WTC11 (cell line): Measurements from ENCODE around the gene SEPTIN8. TPM values are rescaled to one million over a fixed set of nuclear protein-coding genes. Genes with fewer than 3 reads are reported as not detected.

ENCODE experiments used
- ATAC-seq: fragments of 200-7000 bp; cut with Tn5 transposase; 2 replicates; pipeline ENCODE4 v1.10.0; 2021; ENCODE audit warnings: mild to moderate bottlenecking, moderate library complexity
- CTCF ChIA-PET: fragments of 300-600 bp; sonication (Branson Sonifier 250); formaldehyde crosslinking; loops from one replicate; lab custom pipeline; 2021; ENCODE audit warnings: antibody characterized with exemption; lab: Charles Lee
- POLR2A ChIA-PET: fragments of 350-600 bp; sonication (Branson Sonifier 250); formaldehyde crosslinking; loops from one replicate; lab custom pipeline; 2021; ENCODE audit warnings: antibody characterized with exemption; lab: Charles Lee
- DNase-seq: peaks from one replicate; pipeline ENCODE4 v3.0.0; 2021; ENCODE audit warnings: low spot score
- H3K27ac Mint-ChIP-seq: 2 replicates; pipeline ENCODE4 v1.8.0; 2021; ENCODE audit warnings: mixed read lengths
- H3K27me3 Mint-ChIP-seq: 2 replicates; pipeline ENCODE4 v1.8.0; 2021; ENCODE audit warnings: low read depth, mild to moderate bottlenecking, moderate library complexity, mixed read lengths
- H3K36me3 Mint-ChIP-seq: 2 replicates; pipeline ENCODE4 v1.8.0; 2021; ENCODE audit warnings: mixed read lengths
- H3K4me1 Mint-ChIP-seq: 2 replicates; pipeline ENCODE4 v1.8.0; 2022; ENCODE audit warnings: mixed read lengths
- H3K4me3 Mint-ChIP-seq: 2 replicates; pipeline ENCODE4 v1.8.0; 2021; ENCODE audit warnings: mild to moderate bottlenecking, moderate library complexity, mixed read lengths
- H3K9me3 Mint-ChIP-seq: 2 replicates; pipeline ENCODE4 v1.8.0; 2021; ENCODE audit warnings: mixed read lengths
- CDX4 ChIP-seq: fragments of 250-450 bp; sonication (Bioruptor Pico); IDR thresholded peaks from 2 replicates; pipeline ENCODE4 v1.9.0; 2021; ENCODE audit warnings: moderate library complexity, mild to moderate bottlenecking, inconsistent platforms, borderline replicate concordance
- E2F1 ChIP-seq: sonication (generic); formaldehyde crosslinking; IDR thresholded peaks from 2 replicates; pipeline ENCODE4 v1.8.0; 2022; ENCODE audit warnings: mild to moderate bottlenecking, missing genetic modification reagents
- E2F4 ChIP-seq: sonication (generic); formaldehyde crosslinking; IDR thresholded peaks from 2 replicates; pipeline ENCODE4 v1.8.1; 2022; ENCODE audit warnings: low read depth, mild to moderate bottlenecking, moderate library complexity, missing genetic modification reagents, borderline replicate concordance
- ELF4 ChIP-seq: sonication (generic); formaldehyde crosslinking; IDR thresholded peaks from 2 replicates; pipeline ENCODE4 v1.8.1; 2022; ENCODE audit warnings: low read depth, mild to moderate bottlenecking, moderate library complexity, missing genetic modification reagents
- EMX1 ChIP-seq: fragments of 250-450 bp; sonication (Bioruptor Pico); IDR thresholded peaks from 2 replicates; pipeline ENCODE4 v1.8.0; 2021; ENCODE audit warnings: mild to moderate bottlenecking
- FOXP4 ChIP-seq: sonication (generic); formaldehyde crosslinking; IDR thresholded peaks from 2 replicates; pipeline ENCODE4 v1.8.0; 2022; ENCODE audit warnings: mild to moderate bottlenecking, missing genetic modification reagents
- HMGXB4 ChIP-seq: sonication (generic); formaldehyde crosslinking; IDR thresholded peaks from 2 replicates; pipeline ENCODE4 v1.8.1; 2023; ENCODE audit warnings: mild to moderate bottlenecking, moderate library complexity, missing genetic modification reagents
- JAZF1 ChIP-seq: fragments of 250-450 bp; sonication (Bioruptor Pico); IDR thresholded peaks from 2 replicates; pipeline ENCODE4 v1.9.0; 2021; ENCODE audit warnings: moderate library complexity, mild to moderate bottlenecking, inconsistent platforms
- JUN ChIP-seq: sonication (generic); formaldehyde crosslinking; IDR thresholded peaks from 2 replicates; pipeline ENCODE4 v1.8.0; 2023; ENCODE audit warnings: mild to moderate bottlenecking, missing genetic modification reagents
- NFATC4 ChIP-seq: fragments of 250-450 bp; sonication (Bioruptor Pico); IDR thresholded peaks from 2 replicates; pipeline ENCODE4 v1.9.0; 2021; ENCODE audit warnings: mild to moderate bottlenecking
- NR2C2 ChIP-seq: sonication (generic); formaldehyde crosslinking; IDR thresholded peaks from 2 replicates; pipeline ENCODE4 v1.8.0; 2022; ENCODE audit warnings: mild to moderate bottlenecking, missing genetic modification reagents
- PRDM15 ChIP-seq: sonication (generic); formaldehyde crosslinking; IDR thresholded peaks from 2 replicates; pipeline ENCODE4 v1.8.0; 2022; ENCODE audit warnings: missing genetic modification reagents
- RORB ChIP-seq: fragments of 250-450 bp; sonication (Bioruptor Pico); IDR thresholded peaks from 2 replicates; pipeline ENCODE4 v1.9.0; 2021; ENCODE audit warnings: mild to moderate bottlenecking
- TCF7 ChIP-seq: sonication (generic); formaldehyde crosslinking; IDR thresholded peaks from 2 replicates; pipeline ENCODE4 v1.8.0; 2022; ENCODE audit warnings: mild to moderate bottlenecking, low read depth, missing genetic modification reagents, moderate library complexity
- TEAD1 ChIP-seq: sonication (generic); formaldehyde crosslinking; IDR thresholded peaks from 2 replicates; pipeline ENCODE4 v1.8.0; 2022; ENCODE audit warnings: mild to moderate bottlenecking, missing genetic modification reagents
- USF1 ChIP-seq: sonication (generic); formaldehyde crosslinking; IDR thresholded peaks from 2 replicates; pipeline ENCODE4 v1.8.0; 2022; ENCODE audit warnings: mild to moderate bottlenecking, missing genetic modification reagents
- ZNF219 ChIP-seq: sonication (generic); formaldehyde crosslinking; IDR thresholded peaks from 2 replicates; pipeline ENCODE4 v1.8.0; 2023; ENCODE audit warnings: missing genetic modification reagents, mild to moderate bottlenecking, borderline replicate concordance
- total RNA-seq: library from RNA; stranded (reverse); gene quantifications from 3 replicates; pipeline ENCODE4 v1.2.3, GENCODE V29; 2021

The SEPTIN8 gene
- total RNA-seq, 1 experiment from 2014 or later, result 35.8 TPM

GRCh38 chr5:132821791-132822190 lies 44.8 kb upstream of the SEPTIN8 start:
- DNase-seq, result no peak
- TF ChIP-seq ZNF219 (CRISPR knock-in tag) (no peak), PRDM15 (CRISPR knock-in tag) (no peak), NFATC4 (CRISPR knock-in tag) (no peak)
- TF ChIP-seq, all 79 proteins: peak for 0
- POLR2A ChIA-PET, result no interaction called here
- Mint-ChIP-seq H3K4me1 (peaks cover 21% of the 10 kb centered on the region), H3K4me3 (no peak overlapping the region), H3K27ac (no peak overlapping the region), H3K36me3 (no peaks in the 10 kb centered on the region), H3K9me3 (no peaks in the 10 kb centered on the region), H3K27me3 (peaks cover 61% of the 10 kb centered on the region)
- CTCF ChIA-PET, result interaction anchor here (1.6 to 5.3 kb wide), 7 partner anchors 8 to 295 kb away, joined by 3 to 101 read pairs (median 19); partner anchors contain the start of gene SOWAHA
- ATAC-seq, result no peak

- ATAC-seq (no peak), DNase-seq (no peak)
- no peaks in the 10 kb centered on the region for H3K9me3 Mint-ChIP-seq
- no peaks in the 10 kb centered on the region for H3K36me3 Mint-ChIP-seq
- peaks cover 61% of the 10 kb centered on the region for H3K27me3 Mint-ChIP-seq
- POLR2A ChIA-PET, result no interaction called here
- TF ChIP-seq PRDM15 (CRISPR knock-in tag) (no peak), JAZF1 (CRISPR knock-in tag) (no peak), RORB (CRISPR knock-in tag) (no peak), HMGXB4 (CRISPR knock-in tag) (no peak), EMX1 (CRISPR knock-in tag) (no peak), ELF4 (CRISPR knock-in tag) (no peak), E2F4 (no peak), FOXP4 (CRISPR knock-in tag) (no peak), JUN (CRISPR knock-in tag) (no peak), TEAD1 (CRISPR knock-in tag) (no peak), E2F1 (CRISPR knock-in tag) (no peak), USF1 (CRISPR knock-in tag) (no peak), CDX4 (no peak), TCF7 (CRISPR knock-in tag) (no peak), NR2C2 (no peak)
- no peak overlapping the region for H3K27ac Mint-ChIP-seq
- CTCF ChIA-PET, result interaction anchor here (1.7 to 5.3 kb wide), 5 partner anchors 8 to 73 kb away, joined by 10 to 101 read pairs (median 50); partner anchors contain the start of genes CCNI2 and SOWAHA
- H3K4me3 Mint-ChIP-seq, result no peak overlapping the region
- peaks cover 20% of the 10 kb centered on the region for H3K4me1 Mint-ChIP-seq
Measured at GRCh38 chr5:132821350-132821749, 44.3 kb upstream of the SEPTIN8 start.
